HCT116 (cell line): ENCODE results near the gene DOCK4. TPM values are rescaled to one million over a fixed set of nuclear protein-coding genes. Genes with fewer than 3 reads are reported as not detected.

Experiments
- ATAC-seq: fragments of 200-7000 bp; cut with Tn5 transposase; 2 replicates; pipeline ENCODE4 v1.9.1; 2020; ENCODE audit warnings: mild to moderate bottlenecking, moderate library complexity
- BruUV-seq: library from RNA; stranded (reverse); fragments of 400-500 nt; replicated peaks from 2 replicates; lab custom pipeline; 2021; lab: Mats Ljungman, UMichigan
- CTCF ChIA-PET: fragments of 300-600 bp; sonication (Branson Sonifier 250); formaldehyde crosslinking; loops from one replicate; lab custom pipeline; 2021; ENCODE audit warnings: antibody characterized with exemption; lab: Charles Lee
- POLR2A ChIA-PET: fragments of 300-600, 350-600 bp; sonication (Branson Sonifier 250); formaldehyde crosslinking; loops from one replicate; lab custom pipeline; 2021; ENCODE audit warnings: antibody characterized with exemption; lab: Charles Lee
- RAD21 ChIA-PET, 2 experiments: fragments of 300-600 bp; sonication (Branson Sonifier 250); formaldehyde crosslinking; loops; one replicate each; lab custom pipeline; 2023; ENCODE audit warnings: low total read pairs in 2 of 2; ENCODE audit not compliant: uncharacterized antibody in 2 of 2, unreplicated experiment in 2 of 2, low non-redundant PET in 1 of 2; lab: Charles Lee
- DNase-seq: peaks from one replicate; pipeline ENCODE4 v3.0.0-alpha.2; 2010; ENCODE audit warnings: low read depth, low spot score
- H2AFZ ChIP-seq: fragments of 200-600 bp; shearing (Covaris generic), sonication (generic); 2 replicates; pipeline ENCODE4 v1.6.1; 2017; ENCODE audit warnings: low read depth, mixed run types, mixed read lengths, antibody characterized with exemption, low read length; ENCODE audit not compliant: poor library complexity, severe bottlenecking
- H3K27ac ChIP-seq: 2 replicates; pipeline ENCODE4 v1.5.1; 2012; ENCODE audit warnings: low read depth, low read length
- H3K27me3 ChIP-seq: fragments of 200-600 bp; sonication (generic); 2 replicates; pipeline ENCODE4 v1.6.1; 2016; ENCODE audit warnings: mixed run types, low read length, mixed read lengths; ENCODE audit not compliant: insufficient read depth
- H3K36me3 ChIP-seq, 2 experiments: fragments of 200-500 bp in 1 of 2; fragments of 200-600 bp in 1 of 2; sonication (Bioruptor generic) in 1 of 2; sonication (generic) in 1 of 2; 2 replicates each; pipeline versions ENCODE4 v1.5.1 to v1.6.1; 2014 to 2016; ENCODE audit warnings: low read length in 2 of 2, inconsistent platforms in 1 of 2, mixed read lengths in 1 of 2, mixed run types in 1 of 2; ENCODE audit not compliant: insufficient read depth in 2 of 2, control insufficient read depth in 1 of 2
- H3K4me1 ChIP-seq, 2 experiments: fragments of 200-600 bp in 1 of 2; sonication (generic) in 1 of 2; 2 replicates each; pipeline versions ENCODE4 v1.5.1 to v1.6.1; 2012 to 2017; ENCODE audit warnings: low read length in 2 of 2, inconsistent platforms in 1 of 2, mild to moderate bottlenecking in 1 of 2, mixed read lengths in 1 of 2, mixed run types in 1 of 2, moderate library complexity in 1 of 2; ENCODE audit not compliant: insufficient read depth in 2 of 2, control insufficient read depth in 1 of 2
- H3K4me2 ChIP-seq: fragments of 200-600 bp; sonication (generic); 2 replicates; pipeline ENCODE4 v1.6.1; 2017; ENCODE audit warnings: mixed run types, low read length, mixed read lengths
- H3K4me3 ChIP-seq, 2 experiments: fragments of 200-600 bp in 1 of 2; sonication (generic) in 1 of 2; replicated peaks in 1 of 2; 2 replicates each; pipeline ENCODE4 v1.5.1; 2011 to 2016; ENCODE audit warnings: low read length in 2 of 2, control low read depth in 1 of 2, low read depth in 1 of 2, mild to moderate bottlenecking in 1 of 2, mixed read lengths in 1 of 2, mixed run types in 1 of 2
- H3K79me2 ChIP-seq: fragments of 200-600 bp; sonication (generic); 2 replicates; pipeline ENCODE4 v1.6.1; 2017; ENCODE audit warnings: mild to moderate bottlenecking, mixed run types, low read length, moderate library complexity, mixed read lengths; ENCODE audit not compliant: insufficient read depth
- H3K9ac ChIP-seq: fragments of 200-600 bp; sonication (generic); 2 replicates; pipeline ENCODE4 v1.6.1; 2016; ENCODE audit warnings: low read length, mixed read lengths
- H3K9me2 ChIP-seq: fragments of 200-600 bp; sonication (generic), shearing (Covaris generic); 2 replicates; pipeline ENCODE4 v1.6.1; 2017; ENCODE audit warnings: mixed run types, mild to moderate bottlenecking, moderate library complexity; ENCODE audit not compliant: insufficient read depth
- H3K9me3 ChIP-seq, 2 experiments: fragments of 200-500 bp in 1 of 2; fragments of 200-600 bp in 1 of 2; sonication (Bioruptor generic) in 1 of 2; sonication (generic) in 1 of 2; 2 replicates each; pipeline ENCODE4 v1.6.1; 2014 to 2017; ENCODE audit warnings: low read length in 2 of 2, mixed read lengths in 2 of 2, inconsistent platforms in 1 of 2, low read depth in 1 of 2, mild to moderate bottlenecking in 1 of 2, mixed run types in 1 of 2, moderate library complexity in 1 of 2; ENCODE audit not compliant: control insufficient read depth in 1 of 2, insufficient read depth in 1 of 2
- H4K20me1 ChIP-seq: fragments of 200-600 bp; sonication (generic), shearing (Covaris generic); 2 replicates; pipeline ENCODE4 v1.6.1; 2017; ENCODE audit warnings: mixed run types, mild to moderate bottlenecking, moderate library complexity; ENCODE audit not compliant: insufficient read depth
- ATF3 ChIP-seq: IDR thresholded peaks from 2 replicates; pipeline ENCODE4 v1.6.1; 2012
- CEBPB ChIP-seq: IDR thresholded peaks from 2 replicates; pipeline ENCODE4 v1.6.1; 2012; ENCODE audit warnings: low read depth
- CTCF ChIP-seq, 3 experiments: fragments of 200-600 bp in 1 of 3; sonication (generic) in 1 of 3; IDR thresholded peaks in 2 of 3; conservative IDR thresholded peaks in 1 of 3; 2 replicates each; pipeline ENCODE4 v1.5.1; 2012 to 2017; ENCODE audit warnings: low read depth in 2 of 3, low read length in 2 of 3, antibody characterized with exemption in 1 of 3, borderline replicate concordance in 1 of 3, control low read depth in 1 of 3, mild to moderate bottlenecking in 1 of 3, mixed read lengths in 1 of 3, mixed run types in 1 of 3, moderate library complexity in 1 of 3; ENCODE audit not compliant: insufficient read depth in 1 of 3
- EGR1 ChIP-seq: IDR thresholded peaks from 2 replicates; pipeline ENCODE4 v1.6.1; 2012; ENCODE audit warnings: low read depth
- EZH2 ChIP-seq: fragments of 200-600 bp; sonication (generic); IDR thresholded peaks from 2 replicates; pipeline ENCODE4 v1.6.1; 2017; ENCODE audit warnings: antibody characterized with exemption, mixed run types
- EZH2phosphoT487 ChIP-seq: fragments of 200-600 bp; IDR thresholded peaks from 2 replicates; pipeline ENCODE4 v1.6.1; 2018; ENCODE audit warnings: antibody characterized with exemption, borderline replicate concordance
- FOSL1 ChIP-seq: IDR thresholded peaks from 2 replicates; pipeline ENCODE4 v1.6.1; 2012; ENCODE audit warnings: low read depth
- JUND ChIP-seq: IDR thresholded peaks from 2 replicates; pipeline ENCODE4 v1.6.1; 2012
- POLR2A ChIP-seq: IDR thresholded peaks from 2 replicates; pipeline ENCODE4 v1.7.0; 2011; ENCODE audit warnings: borderline replicate concordance; ENCODE audit not compliant: insufficient read depth, insufficient read length; ENCODE audit errors: extremely low read depth
- POLR2AphosphoS5 ChIP-seq: IDR thresholded peaks from 2 replicates; pipeline ENCODE4 v1.6.1; 2011; ENCODE audit warnings: mild to moderate bottlenecking, low read depth, low read length, moderate library complexity
- RAD21 ChIP-seq: IDR thresholded peaks from 2 replicates; pipeline ENCODE4 v1.6.1; 2012; ENCODE audit warnings: low read depth, mild to moderate bottlenecking
- SIN3A ChIP-seq: IDR thresholded peaks from 2 replicates; pipeline ENCODE4 v1.6.1; 2012; ENCODE audit warnings: low read depth
- SP1 ChIP-seq: IDR thresholded peaks from 2 replicates; pipeline ENCODE4 v1.6.1; 2012; ENCODE audit warnings: low read depth
- SRF ChIP-seq: IDR thresholded peaks from 2 replicates; pipeline ENCODE4 v1.6.1; 2012; ENCODE audit warnings: low read depth
- TCF7L2 ChIP-seq: IDR thresholded peaks from 2 replicates; pipeline ENCODE4 v1.7.0; 2011; ENCODE audit warnings: borderline replicate concordance, inconsistent platforms; ENCODE audit not compliant: insufficient read depth, insufficient read length; ENCODE audit errors: extremely low read depth
- YY1 ChIP-seq: IDR thresholded peaks from 2 replicates; pipeline ENCODE4 v1.6.1; 2011; ENCODE audit warnings: low read length, low read depth, moderate library complexity, mild to moderate bottlenecking; ENCODE audit not compliant: insufficient replicate concordance; ENCODE audit errors: extremely low read depth
- ZFX ChIP-seq: fragments of 450-650 bp; IDR thresholded peaks from 2 replicates; pipeline ENCODE4 v1.6.1; 2017
- intact Hi-C: fragments of 100-400 bp; cut with micrococcal nuclease; formaldehyde crosslinking; loops from 2 replicates; pipeline ENCODE4 v1.10.0; 2022
- total RNA-seq: library from RNA; stranded (reverse); gene quantifications from one replicate; pipeline ENCODE4 v1.2.1, GENCODE V29; 2021; ENCODE audit not compliant: unreplicated experiment
- TF ChIP-seq, protein P1 (sequence below): IDR thresholded peaks from 2 replicates; pipeline ENCODE4 v1.6.1; 2012; ENCODE audit warnings: low read depth
- TF ChIP-seq, protein P2 (sequence below): IDR thresholded peaks from 2 replicates; pipeline ENCODE4 v1.6.1; 2011; ENCODE audit warnings: mild to moderate bottlenecking, low read length, moderate library complexity; ENCODE audit not compliant: insufficient replicate concordance; ENCODE audit errors: extremely low read depth

The DOCK4 gene
- total RNA-seq, 1 experiment from 2014 or later: 2.2 TPM

DNA sequence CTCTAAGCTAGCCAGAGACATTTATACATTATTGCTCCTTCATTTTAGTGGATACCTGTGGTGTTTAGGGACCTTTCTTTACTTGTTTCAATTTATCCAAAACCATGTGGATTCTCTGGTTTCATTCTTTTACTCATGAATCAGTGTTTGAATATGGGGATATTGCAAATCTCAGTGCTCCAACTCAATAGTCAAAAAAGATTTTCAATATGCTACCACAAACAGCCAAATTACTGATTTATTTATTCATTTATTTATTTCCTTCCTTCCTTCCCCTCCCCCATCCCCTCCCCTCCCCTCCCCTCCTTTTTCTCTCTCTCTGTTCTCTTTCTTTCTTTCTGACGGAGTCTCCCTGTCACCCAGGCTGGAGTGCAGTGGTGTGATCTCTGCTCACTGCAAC, 390.8 kb downstream of the DOCK4 start:
- no TSS peak for BruUV-seq
- ATAC-seq: no peak
- H3K9ac ChIP-seq: no peak overlapping the region
- no peak overlapping the region for H2AFZ ChIP-seq
- RAD21 ChIA-PET: no interaction called here
- H3K9me3 ChIP-seq: no peaks in the 10 kb centered on the region
- H3K9me2 ChIP-seq: no peaks in the 10 kb centered on the region
- no peaks in the 10 kb centered on the region for H3K79me2 ChIP-seq
- H3K4me3 ChIP-seq: no peak overlapping the region
- POLR2A ChIA-PET: no interaction called here
- TF ChIP-seq, protein P1, sequence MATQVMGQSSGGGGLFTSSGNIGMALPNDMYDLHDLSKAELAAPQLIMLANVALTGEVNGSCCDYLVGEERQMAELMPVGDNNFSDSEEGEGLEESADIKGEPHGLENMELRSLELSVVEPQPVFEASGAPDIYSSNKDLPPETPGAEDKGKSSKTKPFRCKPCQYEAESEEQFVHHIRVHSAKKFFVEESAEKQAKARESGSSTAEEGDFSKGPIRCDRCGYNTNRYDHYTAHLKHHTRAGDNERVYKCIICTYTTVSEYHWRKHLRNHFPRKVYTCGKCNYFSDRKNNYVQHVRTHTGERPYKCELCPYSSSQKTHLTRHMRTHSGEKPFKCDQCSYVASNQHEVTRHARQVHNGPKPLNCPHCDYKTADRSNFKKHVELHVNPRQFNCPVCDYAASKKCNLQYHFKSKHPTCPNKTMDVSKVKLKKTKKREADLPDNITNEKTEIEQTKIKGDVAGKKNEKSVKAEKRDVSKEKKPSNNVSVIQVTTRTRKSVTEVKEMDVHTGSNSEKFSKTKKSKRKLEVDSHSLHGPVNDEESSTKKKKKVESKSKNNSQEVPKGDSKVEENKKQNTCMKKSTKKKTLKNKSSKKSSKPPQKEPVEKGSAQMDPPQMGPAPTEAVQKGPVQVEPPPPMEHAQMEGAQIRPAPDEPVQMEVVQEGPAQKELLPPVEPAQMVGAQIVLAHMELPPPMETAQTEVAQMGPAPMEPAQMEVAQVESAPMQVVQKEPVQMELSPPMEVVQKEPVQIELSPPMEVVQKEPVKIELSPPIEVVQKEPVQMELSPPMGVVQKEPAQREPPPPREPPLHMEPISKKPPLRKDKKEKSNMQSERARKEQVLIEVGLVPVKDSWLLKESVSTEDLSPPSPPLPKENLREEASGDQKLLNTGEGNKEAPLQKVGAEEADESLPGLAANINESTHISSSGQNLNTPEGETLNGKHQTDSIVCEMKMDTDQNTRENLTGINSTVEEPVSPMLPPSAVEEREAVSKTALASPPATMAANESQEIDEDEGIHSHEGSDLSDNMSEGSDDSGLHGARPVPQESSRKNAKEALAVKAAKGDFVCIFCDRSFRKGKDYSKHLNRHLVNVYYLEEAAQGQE: no peak
- TF ChIP-seq POLR2A: no peak
- no peak for TF ChIP-seq SIN3A
- TF ChIP-seq SRF: no peak
- TF ChIP-seq CTCF (IDR thresholded peaks at IDR 0.05 in 2 of 3, conservative IDR thresholded peaks at IDR 0.05 in 1 of 3; ENCODE audit: borderline replicate concordance in 1 of 3, insufficient read depth in 1 of 3, low read depth in 2 of 3, low read length in 2 of 3): no peak
- TF ChIP-seq JUND: no peak
- no peak for TF ChIP-seq EGR1
- no peak for TF ChIP-seq EZH2
- no peak for TF ChIP-seq ZFX
- TF ChIP-seq POLR2AphosphoS5: no peak
- TF ChIP-seq EZH2phosphoT487: no peak
- no peak for TF ChIP-seq TCF7L2
- TF ChIP-seq YY1: no peak
- no peak for TF ChIP-seq CEBPB
- no peak for TF ChIP-seq SP1
- TF ChIP-seq ATF3: no peak
- no peak for TF ChIP-seq RAD21
- TF ChIP-seq FOSL1: no peak
- TF ChIP-seq, protein P2, sequence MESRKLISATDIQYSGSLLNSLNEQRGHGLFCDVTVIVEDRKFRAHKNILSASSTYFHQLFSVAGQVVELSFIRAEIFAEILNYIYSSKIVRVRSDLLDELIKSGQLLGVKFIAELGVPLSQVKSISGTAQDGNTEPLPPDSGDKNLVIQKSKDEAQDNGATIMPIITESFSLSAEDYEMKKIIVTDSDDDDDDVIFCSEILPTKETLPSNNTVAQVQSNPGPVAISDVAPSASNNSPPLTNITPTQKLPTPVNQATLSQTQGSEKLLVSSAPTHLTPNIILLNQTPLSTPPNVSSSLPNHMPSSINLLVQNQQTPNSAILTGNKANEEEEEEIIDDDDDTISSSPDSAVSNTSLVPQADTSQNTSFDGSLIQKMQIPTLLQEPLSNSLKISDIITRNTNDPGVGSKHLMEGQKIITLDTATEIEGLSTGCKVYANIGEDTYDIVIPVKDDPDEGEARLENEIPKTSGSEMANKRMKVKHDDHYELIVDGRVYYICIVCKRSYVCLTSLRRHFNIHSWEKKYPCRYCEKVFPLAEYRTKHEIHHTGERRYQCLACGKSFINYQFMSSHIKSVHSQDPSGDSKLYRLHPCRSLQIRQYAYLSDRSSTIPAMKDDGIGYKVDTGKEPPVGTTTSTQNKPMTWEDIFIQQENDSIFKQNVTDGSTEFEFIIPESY: no peak
- H3K4me2 ChIP-seq: no peak overlapping the region
- H3K27ac ChIP-seq: no peak overlapping the region
- H3K4me1 ChIP-seq: no peaks in the 10 kb centered on the region
- H4K20me1 ChIP-seq: no peaks in the 10 kb centered on the region
- H3K36me3 ChIP-seq: no peaks in the 10 kb centered on the region
- no peaks in the 10 kb centered on the region for H3K27me3 ChIP-seq
- no peak for DNase-seq
- CTCF ChIA-PET: no interaction called here
- intact Hi-C loops: no loop called here
